NCI-H1417 treated with DMSO at 0.1 percent for 48 hours (cell line): ENCODE results near the gene TOP1.

Experiments used
- DNase-seq: peaks from one replicate; lab custom pipeline; 2025; lab: John Stamatoyannopoulos, UW

Gene TOP1

GRCh38 chr20:41038149-41038877 lies 9.7 kb downstream of the TOP1 start:
- no peak for DNase-seq

DNA sequence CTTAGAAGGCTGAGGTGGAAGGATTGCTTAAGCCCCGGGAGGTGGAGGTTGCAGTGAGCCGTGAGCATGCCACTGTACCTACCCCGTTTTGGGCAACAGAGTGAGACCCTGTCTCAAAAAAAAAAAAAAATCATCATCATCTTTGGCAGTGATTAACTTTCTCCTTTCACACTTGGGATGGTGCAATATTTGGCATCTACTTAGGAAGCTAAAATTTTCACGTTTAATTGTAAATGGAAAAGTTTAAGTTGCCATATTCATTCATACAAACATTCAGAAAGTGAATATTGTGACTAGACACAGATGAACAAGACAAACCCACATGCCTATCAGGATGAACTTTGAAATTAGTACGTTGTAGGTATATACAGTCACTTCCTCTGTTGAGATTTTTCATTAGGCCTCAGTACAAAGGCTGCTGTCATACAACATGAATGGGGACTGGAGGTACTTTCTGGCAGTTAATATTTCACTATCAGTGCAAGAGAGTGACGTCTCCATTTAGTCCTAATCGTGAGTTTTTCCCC lies 10.3 kb downstream of the TOP1 start:
- DNase-seq: no peak

DNA sequence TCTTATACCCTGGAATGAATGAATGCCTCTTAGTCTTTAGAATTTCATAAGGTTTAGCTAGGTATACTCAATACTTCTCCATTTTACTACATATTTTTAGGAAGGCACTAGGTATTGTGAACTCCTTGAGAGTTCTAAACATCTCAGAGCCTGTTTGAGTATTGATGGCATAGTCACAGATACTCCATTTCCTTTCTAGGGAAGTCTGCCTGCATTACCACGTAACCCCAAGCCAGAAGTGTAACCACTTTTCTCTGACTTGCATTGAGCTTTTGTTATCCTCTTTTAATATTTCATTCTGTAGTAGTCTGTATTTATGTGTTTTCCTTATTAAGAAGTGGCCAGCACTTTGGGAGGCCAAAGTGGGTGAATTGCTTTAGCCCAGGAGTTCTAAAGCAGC lies 12.2 kb downstream of the TOP1 start:
- no peak for DNase-seq

DNA sequence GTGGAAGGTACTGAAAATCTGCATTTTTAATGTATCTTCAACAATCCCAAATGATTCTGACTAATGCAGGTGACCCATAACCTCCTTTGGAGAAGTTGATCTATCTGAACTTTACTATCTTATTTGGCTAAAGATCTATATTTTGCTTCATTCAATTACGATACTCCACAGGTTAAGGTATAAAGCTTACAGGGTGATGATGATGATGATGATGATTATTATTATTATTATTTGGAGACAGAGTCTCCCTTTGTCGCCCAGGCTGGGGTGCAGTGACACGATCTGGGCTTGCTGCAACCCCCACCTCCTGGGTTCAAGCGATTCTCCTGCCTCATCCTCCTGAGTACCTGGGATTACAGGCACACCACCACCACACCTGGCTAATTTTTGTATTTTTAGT lies 13.1 kb downstream of the TOP1 start:
- DNase-seq: no peak

DNA sequence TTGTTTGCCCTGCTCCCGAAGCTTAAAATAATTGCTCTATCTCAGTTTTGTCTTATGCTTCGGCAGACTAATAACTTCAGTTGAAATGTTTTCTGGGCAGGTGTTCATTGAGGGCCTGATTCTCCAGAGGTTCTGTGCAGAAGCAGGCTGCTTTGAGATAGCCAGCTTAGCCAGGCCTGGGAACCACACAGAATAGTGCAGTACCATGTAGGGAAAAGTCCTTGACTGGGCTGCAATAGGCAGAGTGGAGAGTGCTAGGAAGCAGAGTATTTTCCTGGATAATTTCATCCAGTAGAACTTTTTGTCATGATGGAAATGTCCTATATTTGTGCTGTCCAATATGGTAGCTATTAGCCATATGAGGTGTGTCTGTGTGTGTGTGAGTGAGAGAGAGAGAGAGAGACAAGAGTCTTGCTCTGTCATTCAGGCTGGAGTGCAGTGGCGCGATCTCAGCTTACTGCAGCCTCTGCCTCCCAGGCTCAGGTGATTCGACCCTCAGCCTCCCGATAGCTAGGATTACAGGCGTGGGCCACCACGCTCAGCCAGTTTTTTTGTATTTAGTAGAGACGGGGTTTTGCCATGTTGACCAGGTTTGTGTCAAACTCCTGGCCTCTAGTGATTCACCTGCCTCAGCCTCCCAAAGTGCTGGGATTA lies 15.9 kb downstream of the TOP1 start:
- no peak for DNase-seq

DNA sequence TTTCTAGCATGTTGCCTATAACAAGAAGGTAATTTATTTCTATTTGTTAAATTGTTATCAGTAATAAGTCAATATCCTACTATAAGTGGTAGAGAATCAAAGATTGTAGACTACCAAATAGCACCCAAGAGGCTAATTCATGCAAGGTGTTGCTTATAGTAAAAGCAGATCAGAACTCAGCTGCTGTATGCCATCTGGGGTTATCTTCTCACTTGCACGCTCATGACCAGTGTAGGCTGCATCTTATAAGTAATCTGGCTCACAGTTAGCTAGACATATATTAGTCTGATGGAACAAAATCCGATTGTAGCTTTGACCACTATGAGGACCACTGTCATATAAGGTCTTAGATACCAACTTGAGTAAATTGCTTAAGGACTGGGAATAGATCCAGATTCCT lies 17.0 kb downstream of the TOP1 start:
- no peak for DNase-seq

- no peak for DNase-seq
Observed at GRCh38 chr20:41046716-41047115, 18.1 kb downstream of the TOP1 start.

DNA sequence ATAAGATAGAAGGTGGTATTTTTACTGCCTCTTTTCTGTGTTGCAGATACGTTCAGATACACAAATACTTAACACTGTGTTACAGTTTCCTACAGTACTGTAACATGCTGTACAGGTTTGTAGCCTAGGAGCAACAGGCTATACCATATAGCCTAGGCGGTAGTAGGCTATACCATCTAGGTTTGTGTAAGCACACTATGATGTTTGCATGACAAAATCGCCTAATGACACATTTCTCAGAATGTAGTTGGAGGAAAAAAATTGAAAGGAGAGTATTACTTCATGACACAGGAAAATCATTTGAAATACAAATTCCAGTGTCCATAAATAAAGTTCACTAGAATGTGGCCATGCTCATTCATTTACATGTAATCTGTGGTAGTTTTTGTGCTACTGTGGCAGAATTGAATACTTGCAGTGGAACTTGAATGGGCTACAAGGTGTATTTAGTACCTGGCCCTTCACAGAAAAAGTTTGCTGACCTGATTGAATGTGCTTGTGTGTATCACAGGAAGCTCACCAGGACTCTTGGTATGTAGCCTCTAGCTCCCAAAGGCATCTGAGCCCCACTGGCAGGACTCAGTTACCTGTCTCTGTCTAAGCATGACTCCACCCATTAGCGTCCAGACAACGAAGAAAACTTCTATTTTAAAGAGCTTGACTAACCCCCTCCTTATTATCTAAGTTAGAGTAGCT lies 18.8 kb downstream of the TOP1 start:
- DNase-seq: no peak

GRCh38 chr20:41047975-41048305 lies 19.3 kb downstream of the TOP1 start:
- DNase-seq: no peak

DNA sequence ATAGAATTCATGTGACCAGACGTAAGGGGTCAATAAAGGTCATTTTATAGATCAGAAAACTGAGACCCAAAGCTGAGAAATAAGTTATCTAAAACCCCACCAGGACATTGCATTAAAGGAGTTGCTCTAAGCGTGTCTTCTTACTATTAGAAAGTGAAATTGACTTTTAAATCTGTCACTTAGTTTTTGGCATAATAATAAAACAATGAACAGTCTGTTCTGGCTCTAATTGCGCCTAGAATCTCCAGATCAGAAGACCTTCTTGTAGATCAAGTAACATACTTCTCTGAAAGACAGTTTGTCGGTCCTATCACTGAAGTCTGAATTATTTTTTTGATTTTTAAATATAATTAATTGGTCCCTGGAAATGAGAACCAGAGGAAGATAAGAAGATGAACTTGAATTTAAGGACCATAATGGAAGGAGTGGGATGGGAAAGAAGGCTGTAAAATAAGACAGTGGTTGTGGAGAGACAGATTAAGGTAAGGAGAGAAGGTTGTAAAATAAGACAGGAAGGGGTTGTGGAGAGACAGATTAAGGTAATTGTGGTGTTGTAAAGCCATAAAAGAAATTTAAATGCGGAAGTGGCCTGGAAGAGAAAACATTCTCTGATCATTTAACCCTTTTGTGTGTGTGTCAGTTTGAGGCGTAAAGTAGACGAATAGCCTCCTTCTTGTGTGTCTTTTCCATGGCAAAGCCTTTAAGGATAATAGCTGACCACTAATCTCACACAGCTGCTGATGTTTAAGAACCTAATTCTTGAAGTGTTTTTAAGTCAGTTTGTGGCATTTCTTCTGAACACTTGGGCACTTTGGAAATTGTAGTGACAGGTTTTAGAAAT lies 20.1 kb downstream of the TOP1 start:
- no peak for DNase-seq

GRCh38 chr20:41049451-41049850 lies 20.8 kb downstream of the TOP1 start:
- DNase-seq: no peak

- no peak for DNase-seq
Observed at GRCh38 chr20:41050361-41051008, 21.9 kb downstream of the TOP1 start.

DNA sequence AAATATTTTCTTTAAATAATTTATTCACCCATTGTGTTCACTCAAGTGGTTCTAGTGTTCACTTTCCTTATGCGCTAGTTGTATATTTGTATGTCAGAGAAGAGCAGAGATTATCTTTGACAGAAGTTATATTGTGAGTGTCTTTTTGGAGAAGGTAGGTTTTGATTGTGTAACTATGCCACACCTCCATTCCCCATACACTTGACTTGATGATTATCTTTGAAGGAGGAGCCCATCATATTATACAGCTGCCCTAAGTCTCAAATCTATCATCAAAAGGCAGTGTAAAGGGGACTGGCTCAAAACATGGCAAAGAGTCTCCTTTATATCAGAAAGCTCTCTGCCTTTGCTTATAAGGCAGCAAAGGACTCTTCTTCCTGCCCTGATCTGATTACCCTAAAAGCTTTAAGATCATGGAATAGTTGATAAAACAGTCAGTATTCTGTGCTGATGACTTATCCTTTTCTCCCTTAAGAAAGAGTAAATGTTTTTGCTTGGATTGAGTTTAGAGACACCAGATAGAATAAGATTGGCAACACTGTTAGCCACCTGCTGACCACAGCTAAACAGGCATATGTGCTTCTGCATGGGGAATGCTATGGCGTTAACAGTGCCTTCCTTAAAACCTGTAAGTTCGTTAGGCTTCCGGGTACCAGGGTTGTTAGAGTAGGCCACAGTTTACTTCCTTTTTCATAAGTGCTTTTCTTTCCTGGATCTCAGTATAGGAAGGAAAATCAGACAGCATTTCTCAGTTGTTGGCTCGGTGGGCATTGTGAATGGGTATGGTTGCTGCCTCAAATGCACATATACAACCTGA lies 22.6 kb downstream of the TOP1 start:
- DNase-seq: no peak

DNA sequence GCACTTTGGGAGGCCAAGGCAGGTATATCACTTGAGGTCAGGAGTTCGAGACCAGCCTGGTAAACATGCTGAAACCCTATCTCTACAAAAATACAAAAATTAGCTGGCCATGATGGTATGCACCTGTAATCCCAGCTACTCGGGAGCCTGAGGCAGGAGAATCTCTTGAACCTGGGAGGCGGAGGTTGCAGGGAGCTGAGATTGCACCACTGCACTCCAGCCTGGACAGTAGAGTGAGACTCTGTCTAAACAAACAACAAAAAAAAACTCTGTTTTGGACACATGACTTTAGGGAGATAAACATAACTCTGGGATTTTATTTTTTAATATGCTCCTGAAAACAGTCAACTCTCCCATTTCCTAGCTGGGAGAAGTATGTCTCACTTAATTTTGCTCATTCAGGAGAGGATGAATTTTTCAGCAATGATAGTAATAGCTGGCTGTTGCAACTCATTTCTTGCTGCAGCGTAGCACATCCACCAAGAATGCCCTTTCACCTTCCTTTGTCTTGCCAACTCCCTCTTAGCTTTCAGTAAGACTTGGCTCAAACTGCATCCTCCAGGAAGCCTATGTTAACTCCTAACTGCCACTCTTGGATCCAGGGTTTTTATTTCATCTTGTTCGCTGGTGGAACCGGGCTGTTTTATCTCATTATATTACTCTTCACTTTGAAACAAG lies 24.3 kb downstream of the TOP1 start:
- DNase-seq: no peak

DNA sequence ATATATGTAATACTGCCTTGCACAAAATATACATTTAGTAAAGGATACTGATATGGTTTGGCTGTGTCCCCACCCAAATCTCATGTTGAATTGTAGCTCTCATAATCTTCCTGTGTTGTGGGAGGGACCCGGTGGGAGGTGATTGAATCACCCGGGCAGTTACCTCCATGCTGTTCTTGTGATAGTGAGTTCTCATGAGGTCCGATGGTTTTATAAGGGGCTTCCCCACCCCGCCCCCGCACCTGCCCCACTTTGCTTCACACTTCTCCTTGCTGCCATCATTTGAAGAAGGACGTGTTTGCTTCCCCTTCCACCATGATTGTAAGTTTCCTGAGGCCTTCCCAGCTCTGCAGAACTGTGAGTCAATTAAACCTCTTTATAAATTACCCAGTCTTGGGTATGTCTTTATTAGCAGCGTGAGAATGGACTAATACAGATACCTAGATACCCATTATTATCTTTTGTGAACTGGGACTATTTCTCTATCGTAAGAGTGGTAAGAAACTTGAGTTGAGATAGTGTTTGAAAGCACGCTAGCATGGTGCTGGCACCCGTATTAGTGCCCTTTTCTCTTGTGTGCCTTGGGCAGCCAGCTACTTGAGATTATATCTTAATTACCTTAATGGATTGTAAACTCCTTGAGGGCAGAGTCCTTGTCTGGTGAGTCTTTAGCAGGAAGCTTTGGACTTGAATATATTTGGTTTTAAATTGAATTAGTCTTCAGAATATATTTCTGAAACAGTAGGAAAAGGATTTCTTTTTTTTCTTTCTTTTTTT lies 25.6 kb downstream of the TOP1 start:
- DNase-seq: no peak

- DNase-seq: no peak
Observed at GRCh38 chr20:41054847-41055230, 26.2 kb downstream of the TOP1 start.

DNA sequence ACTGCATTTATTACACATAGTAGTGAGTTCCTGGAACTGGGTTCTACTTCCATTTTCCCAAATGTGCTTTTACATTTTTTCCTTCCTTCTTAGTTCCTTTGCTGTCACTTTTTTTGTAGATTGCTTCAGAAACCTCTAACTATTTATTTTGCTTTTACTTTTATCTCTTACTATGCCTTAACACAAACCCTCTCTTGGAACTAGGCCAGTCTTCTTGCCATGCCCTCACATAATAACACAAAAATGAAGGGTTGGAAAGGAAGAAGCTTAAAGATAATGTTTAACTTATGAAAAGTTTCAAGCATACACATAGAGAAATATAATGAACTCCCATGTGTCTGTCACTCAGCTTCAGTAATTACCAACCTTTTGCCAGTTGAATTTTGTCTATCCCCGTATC lies 27.1 kb downstream of the TOP1 start:
- no peak for DNase-seq

- no peak for DNase-seq
Observed at GRCh38 chr20:41057999-41058673, 29.5 kb downstream of the TOP1 start.
